A549 (cell line): ENCODE measurements around the gene SCO2. TPM values are rescaled to one million over a fixed set of nuclear protein-coding genes. Genes with fewer than 3 reads are reported as not detected.

ENCODE experiments used
- ATAC-seq, 2 experiments: fragments of 200-7000 bp in 1 of 2; fragments of >200 bp in 1 of 2; cut with Nextera tagmentation in 1 of 2; cut with Tn5 transposase in 1 of 2; 3 replicates each; pipeline versions ENCODE4 v1.8.0 to v1.9.1; 2018 to 2020; ENCODE audit warnings: mild to moderate bottlenecking in 1 of 2, moderate library complexity in 1 of 2
- CTCF ChIA-PET: fragments of 300-600 bp; sonication (Branson Sonifier 250); formaldehyde crosslinking; extraction: SDS; loops from one replicate; lab custom pipeline; 2021; ENCODE audit warnings: antibody characterized with exemption, inconsistent platforms; lab: Yijun Ruan, JAX
- POLR2A ChIA-PET: fragments of 350-600 bp; formaldehyde crosslinking; extraction: SDS; loops from one replicate; lab custom pipeline; 2021; ENCODE audit warnings: antibody characterized with exemption, inconsistent platforms; lab: Yijun Ruan, JAX
- DNase-seq, 2 experiments: peaks; one replicate each; pipeline versions ENCODE4 v3.0.0 to v3.0.0-alpha.2; 2011 to 2016; ENCODE audit warnings: low read depth in 1 of 2, low spot score in 1 of 2
- FAIRE-seq: peaks from 2 replicates; lab custom pipeline; 2011; peaks lifted over from hg19 to GRCh38; lab: Jason Lieb, UNC
- H3K27ac ChIP-seq, 2 experiments: fragments of >200 bp; sonication (Bioruptor Twin); formaldehyde crosslinking; 3 replicates each; pipeline ENCODE4 v1.5.1; 2016 to 2017
- H3K4me1 ChIP-seq: fragments of >200 bp; sonication (Bioruptor Twin); formaldehyde crosslinking; 3 replicates; pipeline ENCODE4 v1.6.1; 2016
- H3K4me2 ChIP-seq: fragments of >200 bp; sonication (Bioruptor Twin); formaldehyde crosslinking; 3 replicates; pipeline ENCODE4 v1.6.1; 2016
- H3K4me3 ChIP-seq: fragments of >200 bp; sonication (Bioruptor Twin); formaldehyde crosslinking; 3 replicates; pipeline ENCODE4 v1.5.1; 2016
- H3K9me3 ChIP-seq: fragments of >200 bp; sonication (Bioruptor Twin); formaldehyde crosslinking; 3 replicates; pipeline ENCODE4 v1.6.1; 2016
- BCL3 ChIP-seq: fragments of >200 bp; sonication (Bioruptor Twin); formaldehyde crosslinking; IDR thresholded peaks from 3 replicates; pipeline ENCODE4 v1.6.1; 2016
- CBX2 ChIP-seq: fragments of 200-600 bp; sonication (generic); IDR thresholded peaks from 2 replicates; pipeline ENCODE4 v1.6.1; 2016; ENCODE audit warnings: low read depth, mild to moderate bottlenecking, borderline replicate concordance
- CEBPB ChIP-seq, 2 experiments: fragments of >200 bp in 1 of 2; sonication (Bioruptor Twin) in 1 of 2; formaldehyde crosslinking in 1 of 2; IDR thresholded peaks; 2 replicates each; pipeline ENCODE4 v1.6.1; 2012 to 2016
- E2F6 ChIP-seq: IDR thresholded peaks from 2 replicates; pipeline ENCODE4 v1.6.1; 2012; ENCODE audit warnings: low read depth, borderline replicate concordance
- EHF ChIP-seq: fragments of 250-450 bp; sonication (Bioruptor Pico); IDR thresholded peaks from 2 replicates; pipeline ENCODE4 v1.5.0; 2020; ENCODE audit warnings: mild to moderate bottlenecking
- EHMT2 ChIP-seq: fragments of 200-600 bp; sonication (generic); IDR thresholded peaks from 2 replicates; pipeline ENCODE4 v1.6.1; 2016; ENCODE audit warnings: antibody characterized with exemption, low read depth, mild to moderate bottlenecking, moderate library complexity
- ELK1 ChIP-seq: fragments of 150-350 bp; IDR thresholded peaks from 2 replicates; pipeline ENCODE4 v1.6.1; 2014; ENCODE audit warnings: low read depth, mild to moderate bottlenecking, low read length
- EP300 ChIP-seq, 2 experiments: fragments of >200 bp; sonication (Bioruptor Twin); formaldehyde crosslinking; IDR thresholded peaks; 2 replicates in 1 of 2; 3 replicates in 1 of 2; pipeline ENCODE4 v1.6.1; 2016 to 2017
- FOSB ChIP-seq: fragments of 250-450 bp; sonication (Bioruptor Pico); IDR thresholded peaks from 2 replicates; pipeline ENCODE4 v1.5.0; 2020; ENCODE audit warnings: mild to moderate bottlenecking, moderate library complexity
- FOXS1 ChIP-seq: fragments of 250-450 bp; sonication (Bioruptor Pico); IDR thresholded peaks from 2 replicates; pipeline ENCODE4 v1.5.0; 2020; ENCODE audit warnings: mild to moderate bottlenecking, moderate library complexity
- HEYL ChIP-seq: fragments of 250-450 bp; sonication (Bioruptor Pico); IDR thresholded peaks from 2 replicates; pipeline ENCODE4 v1.8.0; 2021; ENCODE audit warnings: mild to moderate bottlenecking, moderate library complexity
- HOXA7 ChIP-seq: fragments of 250-450 bp; sonication (Bioruptor Pico); IDR thresholded peaks from 2 replicates; pipeline ENCODE4 v1.5.0; 2020; ENCODE audit warnings: mild to moderate bottlenecking, moderate library complexity
- HOXB5 ChIP-seq: fragments of 250-450 bp; sonication (Bioruptor Pico); IDR thresholded peaks from 2 replicates; pipeline ENCODE4 v1.5.0; 2020; ENCODE audit warnings: mild to moderate bottlenecking, moderate library complexity
- NR3C1 ChIP-seq: fragments of >200 bp; sonication (Bioruptor Twin); formaldehyde crosslinking; IDR thresholded peaks from 3 replicates; pipeline ENCODE4 v1.6.1; 2017
- POLR2A ChIP-seq: IDR thresholded peaks from 2 replicates; pipeline ENCODE4 v1.6.1; 2012; ENCODE audit warnings: mild to moderate bottlenecking, low read length
- RARB ChIP-seq: fragments of 250-450 bp; sonication (Bioruptor Pico); IDR thresholded peaks from 2 replicates; pipeline ENCODE4 v1.8.0; 2021; ENCODE audit warnings: mild to moderate bottlenecking, moderate library complexity
- SMC3 ChIP-seq: fragments of >200 bp; sonication (Bioruptor Twin); formaldehyde crosslinking; IDR thresholded peaks from 3 replicates; pipeline ENCODE4 v1.6.1; 2018; ENCODE audit warnings: inconsistent platforms
- SREBF2 ChIP-seq: fragments of 450-650 bp; IDR thresholded peaks from 2 replicates; pipeline ENCODE4 v1.6.1; 2014; ENCODE audit warnings: mild to moderate bottlenecking, moderate library complexity
- ZC3H11A ChIP-seq: fragments of 450-650 bp; IDR thresholded peaks from 2 replicates; pipeline ENCODE4 v1.6.1; 2014; ENCODE audit warnings: antibody characterized with exemption, mild to moderate bottlenecking
- ZNF302 ChIP-seq: fragments of 250-450 bp; sonication (Bioruptor Pico); IDR thresholded peaks from 2 replicates; pipeline ENCODE4 v1.9.0; 2021; ENCODE audit warnings: inconsistent platforms, mild to moderate bottlenecking, moderate library complexity
- ZSCAN20 ChIP-seq: fragments of 250-450 bp; sonication (Bioruptor Pico); IDR thresholded peaks from 2 replicates; pipeline ENCODE4 v1.8.0; 2022; ENCODE audit warnings: mild to moderate bottlenecking, moderate library complexity
- WGBS: methylation state at CpG from one replicate; pipeline ENCODE4 v1.1.6; 2017; ENCODE audit errors: missing lambda C conversion rate; 5-methylcytosine and 5-hydroxymethylcytosine counted together
- polyA plus RNA-seq, 4 experiments: library from polyadenylated mRNA; depleted of rRNA in 3 of 4; stranded (reverse); fragments of >200 nt; fragmentation: RNase III in 1 of 4; extraction: RNeasy Plus Mini Kit Qiagen cat#74134 plus additional on column Dnase treatment in 1 of 4; gene quantifications; 2 replicates in 3 of 4; 3 replicates in 1 of 4; pipeline ENCODE4 v1.2.3, GENCODE V29; 2011 to 2017
- TF ChIP-seq, protein P1 (sequence below): IDR thresholded peaks from 2 replicates; pipeline ENCODE4 v1.6.1; 2012

Gene SCO2
- polyA plus RNA-seq, 2 of the 4 experiments (the other 2 are of a cell fraction), result 0.37 to 1.7 TPM

GRCh38 chr22:50504369-50505211 is 20.8 kb downstream of the SCO2 start:
- no peak for DNase-seq
- no peak overlapping the region for H3K27ac ChIP-seq
- H3K9me3 ChIP-seq, result no peaks in the 10 kb centered on the region
- ATAC-seq, result no peak
- CTCF ChIA-PET, result interaction anchor here (1.3 to 1.8 kb wide), 2 partner anchors 59 to 253 kb away, joined by 3 to 4 read pairs; partner anchors contain the start of genes HDAC10 and SYCE3
- H3K4me3 ChIP-seq, result no peak overlapping the region
- peaks cover 14% of the 10 kb centered on the region for H3K4me1 ChIP-seq
- H3K4me2 ChIP-seq, result no peak overlapping the region
- POLR2A ChIA-PET, result no interaction called here
- no peak for TF ChIP-seq SMC3
- no peak for TF ChIP-seq EHF (CRISPR knock-in tag)
- no peak for TF ChIP-seq HOXB5 (CRISPR knock-in tag)
- TF ChIP-seq HEYL (CRISPR knock-in tag), result no peak
- no peak for TF ChIP-seq CBX2
- no peak for TF ChIP-seq EHMT2
- no peak for TF ChIP-seq HOXA7 (CRISPR knock-in tag)
- no peak for TF ChIP-seq ZC3H11A
- no peak for TF ChIP-seq BCL3
- TF ChIP-seq CEBPB (IDR thresholded peaks at IDR 0.05), result no peak
- no peak for TF ChIP-seq FOSB (CRISPR knock-in tag)
- TF ChIP-seq POLR2A, result no peak
- no peak for TF ChIP-seq EP300 (IDR thresholded peaks at IDR 0.05)
- TF ChIP-seq RARB (CRISPR knock-in tag), result no peak
- no peak for FAIRE-seq
- WGBS, result 97% methylated on average over 13 of the region's 44 CpGs

- no peak overlapping the region for H3K4me3 ChIP-seq
- DNase-seq, result no peak
- no peaks in the 10 kb centered on the region for H3K9me3 ChIP-seq
- H3K27ac ChIP-seq, result no peak overlapping the region
- TF ChIP-seq, protein P1, sequence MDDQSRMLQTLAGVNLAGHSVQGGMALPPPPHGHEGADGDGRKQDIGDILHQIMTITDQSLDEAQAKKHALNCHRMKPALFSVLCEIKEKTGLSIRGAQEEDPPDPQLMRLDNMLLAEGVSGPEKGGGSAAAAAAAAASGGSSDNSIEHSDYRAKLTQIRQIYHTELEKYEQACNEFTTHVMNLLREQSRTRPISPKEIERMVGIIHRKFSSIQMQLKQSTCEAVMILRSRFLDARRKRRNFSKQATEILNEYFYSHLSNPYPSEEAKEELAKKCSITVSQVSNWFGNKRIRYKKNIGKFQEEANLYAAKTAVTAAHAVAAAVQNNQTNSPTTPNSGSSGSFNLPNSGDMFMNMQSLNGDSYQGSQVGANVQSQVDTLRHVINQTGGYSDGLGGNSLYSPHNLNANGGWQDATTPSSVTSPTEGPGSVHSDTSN, result no peak
- TF ChIP-seq, all 56 proteins: peak for 0
- WGBS, result 100% methylated on average over 7 of the region's 26 CpGs
- Histone ChIP-seq H3K4me1 (peaks cover 7% of the 10 kb centered on the region; the same call in 1 of the 3 replicates), H3K4me2 (no peak overlapping the region)
- POLR2A ChIA-PET, result no interaction called here
- FAIRE-seq, result no peak
- ATAC-seq, result peak in 1 of 2 experiments; percentile 27; a peak in 2 of 6 replicates
- CTCF ChIA-PET, result interaction anchor here (1.8 kb wide), 1 partner anchor 252 kb away, joined by 4 read pairs; the partner anchor contains the start of gene HDAC10
Observed at GRCh38 chr22:50503475-50504145, 21.8 kb downstream of the SCO2 start.

- POLR2A ChIA-PET, result no interaction called here
- FAIRE-seq (no peak), ATAC-seq (no peak), DNase-seq (no peak)
- 81% methylated on average over 3 of the region's 24 CpGs for WGBS
- H3K4me3 ChIP-seq, result no peak overlapping the region
- no peak overlapping the region for H3K27ac ChIP-seq
- H3K9me3 ChIP-seq, result no peaks in the 10 kb centered on the region
- peaks cover 11% of the 10 kb centered on the region; the same call in 1 of the 3 replicates for H3K4me1 ChIP-seq
- no peak overlapping the region for H3K4me2 ChIP-seq
- CTCF ChIA-PET, result interaction anchor here (0.9 to 1.8 kb wide), 2 partner anchors 60 to 252 kb away, joined by 3 to 4 read pairs; partner anchors contain the start of genes HDAC10 and SYCE3
- TF ChIP-seq NR3C1, result no peak
- no peak for TF ChIP-seq ZC3H11A
- no peak for TF ChIP-seq ZNF302 (CRISPR knock-in tag)
- TF ChIP-seq, protein P1, result no peak
- TF ChIP-seq RARB (CRISPR knock-in tag), result no peak
- no peak for TF ChIP-seq SREBF2
- TF ChIP-seq ZSCAN20 (CRISPR knock-in tag), result no peak
- TF ChIP-seq ELK1, result no peak
- TF ChIP-seq E2F6, result no peak
- TF ChIP-seq POLR2A, result no peak
- no peak for TF ChIP-seq FOXS1
Observed at GRCh38 chr22:50502628-50503474, 22.5 kb downstream of the SCO2 start.
